GM18867 (cell line): Measurements from ENCODE around the gene SCYGR4.
"Not testable (repeated sequence)": the region's sequence is repeated elsewhere in the genome, so short reads cannot be mapped to it uniquely, and the experiment has no call there.

Experiments used
- ATAC-seq: cut with Tn5 transposase; IDR thresholded peaks from one replicate; pipeline ENCODE4 v1.9.1; 2021; ENCODE audit warnings: mild to moderate bottlenecking, moderate library complexity; ENCODE audit not compliant: unreplicated experiment

Gene SCYGR4

DNA sequence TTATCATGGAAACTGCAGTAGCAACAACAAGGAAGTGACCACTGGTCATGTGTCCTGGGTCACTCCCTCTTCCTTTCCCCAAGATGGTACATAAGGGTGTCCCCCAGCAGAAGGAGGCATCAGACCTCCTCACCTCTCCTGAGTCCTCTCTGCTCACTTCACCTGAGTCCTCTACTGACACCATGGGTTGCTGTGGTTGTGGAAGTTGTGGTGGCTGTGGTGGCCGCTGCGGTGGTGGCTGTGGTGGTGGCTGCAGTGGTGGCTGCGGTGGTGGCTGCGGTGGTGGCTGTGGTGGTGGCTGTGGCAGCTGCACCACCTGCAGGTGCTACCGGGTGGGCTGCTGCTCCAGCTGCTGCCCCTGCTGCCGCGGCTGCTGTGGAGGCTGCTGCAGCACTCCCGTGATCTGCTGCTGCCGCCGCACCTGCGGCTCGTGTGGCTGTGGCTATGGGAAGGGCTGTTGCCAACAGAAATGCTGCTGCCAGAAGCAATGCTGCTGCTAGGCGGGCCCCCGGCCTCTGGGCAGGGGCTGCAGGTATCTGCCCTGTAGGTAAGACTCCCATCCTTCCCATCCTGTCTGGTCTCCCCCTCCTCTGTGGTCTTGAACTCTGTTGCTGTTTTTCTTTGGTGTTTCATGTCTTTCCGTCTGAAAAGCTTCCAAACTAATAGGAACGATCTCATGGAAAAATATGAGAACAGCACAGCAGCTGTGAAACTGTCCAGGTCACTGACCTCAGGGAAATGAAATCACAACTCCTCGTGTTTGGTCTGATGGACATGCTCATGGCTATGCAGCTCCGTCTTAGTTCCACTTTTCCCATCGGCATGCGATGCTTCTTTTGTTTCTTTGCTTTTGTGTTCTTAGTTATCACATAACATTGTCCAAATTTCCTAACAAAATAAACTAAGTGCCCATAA is at the start of gene SCYGR4:
TSS of gene SCYGR4 (plus strand) at position 183 of the 915 bp plus-strand sequence. CDS start at position 183, 0 bp downstream.
- no peak for ATAC-seq

DNA sequence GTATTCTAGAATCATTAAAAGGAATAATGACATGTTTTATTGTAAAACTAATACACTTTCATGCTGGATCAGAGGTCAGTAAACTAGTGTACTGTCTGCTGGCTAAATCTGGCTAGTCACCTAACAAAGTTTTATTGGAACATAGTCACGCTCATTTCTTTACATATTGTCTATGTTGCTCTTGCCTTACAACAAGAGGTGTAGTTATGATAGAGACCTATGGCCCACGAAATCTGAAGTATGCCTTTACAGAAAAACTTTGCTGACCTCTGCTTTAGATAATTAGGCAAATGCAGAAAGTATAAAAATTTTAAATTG is 48.5 kb upstream of the SCYGR4 start:
- ATAC-seq, result no peak

- no peak for ATAC-seq
Measured at GRCh38 chr2:227570615-227571014, 46.7 kb upstream of the SCYGR4 start.

- ATAC-seq, result no peak
Measured at GRCh38 chr2:227576110-227576509, 41.2 kb upstream of the SCYGR4 start.

DNA sequence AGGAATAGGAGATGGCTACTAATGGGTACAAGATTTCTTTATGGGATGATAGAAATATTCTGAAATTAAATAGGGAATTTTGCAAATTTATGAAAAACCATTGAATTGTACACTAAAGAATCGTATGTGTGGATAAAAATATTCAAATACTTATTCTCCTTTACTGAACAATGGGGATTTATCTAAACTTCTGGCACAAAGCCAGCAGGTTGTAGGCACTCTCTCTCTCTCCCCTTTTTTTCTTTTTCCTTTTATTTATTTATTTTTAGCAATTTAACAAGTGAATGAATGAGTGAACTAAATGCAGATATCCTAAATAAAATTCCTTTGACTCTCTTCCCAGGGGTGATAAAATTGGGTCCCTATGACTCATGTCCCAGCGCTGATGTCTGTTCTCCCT is 40.5 kb upstream of the SCYGR4 start:
- no peak for ATAC-seq

DNA sequence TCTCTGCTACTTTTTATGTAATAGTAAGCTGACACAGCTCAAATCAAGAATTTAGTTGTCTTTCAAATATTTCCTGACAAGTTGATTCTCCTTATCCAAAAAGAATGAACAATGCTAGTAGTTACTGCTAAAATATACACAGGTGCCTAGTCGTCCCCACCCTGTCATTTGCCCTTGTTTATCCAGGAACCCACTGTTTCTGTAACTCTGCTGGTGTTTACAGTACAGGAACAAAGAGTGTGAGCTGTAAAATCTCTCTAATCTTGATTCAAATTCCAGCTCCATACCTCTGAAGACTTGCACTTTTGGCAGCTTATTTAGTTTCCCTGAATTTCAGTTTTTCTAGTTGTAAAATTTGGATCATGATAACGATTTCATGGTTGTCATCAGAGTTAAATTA is 39.7 kb upstream of the SCYGR4 start:
- no peak for ATAC-seq

DNA sequence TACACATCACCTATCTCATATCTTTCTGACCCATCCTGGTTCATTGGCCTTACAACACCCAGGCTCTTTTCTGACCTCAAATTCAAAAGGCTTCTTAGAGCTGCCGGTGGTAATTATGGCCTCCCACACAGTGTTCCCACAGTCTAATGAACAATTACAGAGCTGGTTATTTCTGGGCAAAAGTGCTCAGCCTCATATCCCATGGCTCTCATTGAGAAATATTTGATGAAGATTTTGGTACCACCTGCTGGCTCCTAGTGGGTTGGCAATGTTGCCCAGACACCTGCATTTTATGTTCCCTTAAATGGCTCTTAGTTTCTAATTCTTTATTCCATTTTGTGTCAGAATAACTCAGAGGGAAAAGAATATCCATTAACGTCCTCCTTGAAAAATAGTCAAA is 38.7 kb upstream of the SCYGR4 start:
- no peak for ATAC-seq

DNA sequence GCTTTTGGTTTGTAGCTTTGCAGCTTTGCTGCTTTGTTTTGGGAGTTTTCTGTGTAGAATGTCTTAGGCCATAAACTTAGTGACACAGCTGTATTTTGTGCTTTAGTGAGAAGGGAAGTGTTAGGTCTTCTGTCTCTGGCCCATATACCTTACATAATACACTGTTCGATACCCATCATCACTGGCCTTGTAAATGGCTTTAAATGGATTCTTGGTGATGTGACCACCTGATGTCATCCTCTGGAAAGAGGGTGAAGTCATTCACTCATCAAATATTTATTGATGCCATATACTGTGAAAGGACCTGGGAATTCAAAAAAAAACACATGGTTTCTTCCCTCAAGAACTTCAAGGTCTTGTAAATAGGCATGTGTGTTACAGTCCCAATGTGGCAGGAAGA is 37.5 kb upstream of the SCYGR4 start:
- no peak for ATAC-seq

DNA sequence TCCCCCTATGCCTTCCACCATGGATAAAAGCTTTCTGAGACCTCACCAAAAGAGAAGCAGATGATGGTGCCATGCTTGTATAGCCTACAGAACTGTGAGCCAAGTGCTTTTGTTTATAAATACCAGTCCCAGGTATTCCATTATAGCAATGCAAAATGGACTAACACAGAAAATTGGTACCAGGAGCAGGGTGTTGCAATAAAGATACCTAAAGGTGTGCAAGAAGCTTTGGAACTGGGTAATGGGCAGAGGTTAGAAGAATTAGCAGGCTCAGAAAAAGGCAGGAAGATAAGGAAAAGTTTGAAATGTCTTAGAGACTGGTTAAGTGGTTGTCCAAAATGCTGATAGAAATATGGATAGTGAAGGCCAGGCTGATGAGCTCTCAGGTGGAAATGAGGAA is 34.9 kb upstream of the SCYGR4 start:
- no peak for ATAC-seq

- peak; percentile 98 for ATAC-seq
Measured at GRCh38 chr2:227592694-227593387, 24.5 kb upstream of the SCYGR4 start.

GRCh38 chr2:227595797-227596196 is 21.5 kb upstream of the SCYGR4 start:
- no peak for ATAC-seq

DNA sequence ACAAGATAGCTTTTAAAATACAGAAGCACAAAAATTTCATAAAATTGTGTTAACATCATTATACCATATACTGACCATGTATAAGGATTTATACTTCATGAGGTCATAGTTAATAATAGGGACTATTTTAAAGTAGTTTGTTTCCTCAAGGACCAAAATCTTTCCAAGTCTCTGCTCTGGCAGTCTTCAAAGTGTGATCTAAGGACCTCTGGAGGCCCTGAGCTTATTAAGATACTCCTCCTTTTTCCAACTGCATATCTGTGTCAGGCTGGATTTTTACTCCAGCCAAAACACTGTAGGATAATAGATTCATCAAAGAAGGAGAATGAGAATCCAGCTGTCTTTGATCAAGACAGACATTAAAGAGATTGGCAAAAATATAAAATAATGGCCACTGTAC is 20.3 kb upstream of the SCYGR4 start:
- no peak for ATAC-seq

DNA sequence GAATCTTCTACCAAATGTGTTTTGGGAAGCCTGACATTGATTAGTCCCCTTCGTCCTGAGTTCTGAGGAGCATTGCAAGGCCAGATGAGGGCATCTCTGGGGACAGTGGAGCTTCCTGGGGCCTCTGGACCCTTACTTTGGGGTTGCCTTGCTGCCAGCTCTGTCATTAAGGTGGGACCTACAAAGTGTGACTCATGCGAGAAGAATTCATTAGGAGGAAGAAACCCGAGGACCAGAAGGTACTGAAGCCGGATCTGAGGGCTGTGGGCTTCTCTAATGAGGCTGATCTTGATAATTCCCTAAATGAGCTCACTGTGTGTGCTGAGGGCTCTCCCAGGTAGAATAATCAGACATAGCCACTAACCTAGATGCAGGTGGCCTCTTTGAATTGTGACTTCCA is 19.3 kb upstream of the SCYGR4 start:
- ATAC-seq, result no peak

- not testable (repeated sequence) for ATAC-seq
Measured at GRCh38 chr2:227598835-227599503, 18.3 kb upstream of the SCYGR4 start, which contains the start of gene SCYGR2. Gene SCYGR2 (plus strand): TSS chr2:227598893. CDS start chr2:227598893, 0 bp downstream.

GRCh38 chr2:227602358-227602757 is 14.9 kb upstream of the SCYGR4 start:
- no peak for ATAC-seq

DNA sequence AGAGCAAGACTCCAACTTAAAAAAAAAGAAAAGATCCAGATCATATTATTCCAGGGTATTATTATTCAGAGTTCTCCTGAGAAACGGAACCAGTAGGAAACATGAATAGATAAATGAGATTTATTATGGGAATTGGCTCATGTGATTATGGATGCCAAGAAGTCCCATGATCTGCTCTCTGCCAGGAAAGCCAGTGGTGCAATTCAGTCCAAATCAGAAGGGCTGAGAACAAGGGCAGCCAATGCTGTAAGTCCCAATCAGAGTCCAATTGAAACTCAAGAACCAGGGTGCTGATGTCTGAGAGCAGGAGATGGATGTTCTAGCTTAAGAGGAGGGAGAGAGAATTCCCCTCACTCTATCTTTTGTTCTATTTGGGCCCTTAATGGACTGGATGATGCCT is 10.8 kb upstream of the SCYGR4 start:
- no peak for ATAC-seq

- no peak for ATAC-seq
Measured at GRCh38 chr2:227607941-227608340, 9.4 kb upstream of the SCYGR4 start.

DNA sequence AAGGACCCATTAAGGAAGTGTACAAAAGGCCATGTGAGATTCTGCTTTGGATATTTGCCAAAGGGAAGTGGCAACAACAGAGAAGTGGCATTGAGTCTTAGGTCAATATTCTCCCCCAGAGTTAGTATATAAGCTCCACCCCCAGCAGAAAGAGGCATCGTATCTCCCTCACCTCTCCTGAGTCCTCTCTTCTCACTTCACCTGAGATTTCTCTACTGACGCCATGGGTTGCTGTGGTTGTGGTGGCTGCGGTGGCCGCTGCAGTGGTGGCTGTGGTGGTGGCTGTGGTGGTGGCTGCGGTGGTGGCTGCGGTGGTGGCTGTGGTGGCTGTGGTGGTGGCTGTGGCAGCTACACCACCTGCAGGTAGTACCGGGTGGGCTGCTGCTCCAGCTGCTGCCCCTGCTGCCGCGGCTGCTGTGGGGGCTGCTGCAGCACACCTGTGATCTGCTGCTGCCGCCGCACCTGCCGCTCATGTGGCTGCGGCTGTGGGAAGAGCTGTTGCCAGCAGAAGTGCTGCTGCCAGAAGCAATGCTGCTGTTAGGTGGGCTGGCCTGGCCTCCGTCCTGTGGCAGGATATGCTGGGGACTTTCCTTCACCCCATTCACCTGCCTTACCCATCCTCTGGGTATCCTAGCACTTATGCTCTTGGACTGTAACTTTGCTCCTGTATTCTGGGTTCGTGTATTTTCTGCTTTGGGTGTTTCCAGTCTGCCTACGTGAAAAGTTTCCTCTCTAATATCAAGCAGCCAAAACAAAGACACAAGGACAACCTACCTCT is 8.5 kb upstream of the SCYGR4 start:
- peak; percentile 65 for ATAC-seq

- ATAC-seq, result peak; percentile 47
Measured at GRCh38 chr2:227610123-227610522, 7.2 kb upstream of the SCYGR4 start.

DNA sequence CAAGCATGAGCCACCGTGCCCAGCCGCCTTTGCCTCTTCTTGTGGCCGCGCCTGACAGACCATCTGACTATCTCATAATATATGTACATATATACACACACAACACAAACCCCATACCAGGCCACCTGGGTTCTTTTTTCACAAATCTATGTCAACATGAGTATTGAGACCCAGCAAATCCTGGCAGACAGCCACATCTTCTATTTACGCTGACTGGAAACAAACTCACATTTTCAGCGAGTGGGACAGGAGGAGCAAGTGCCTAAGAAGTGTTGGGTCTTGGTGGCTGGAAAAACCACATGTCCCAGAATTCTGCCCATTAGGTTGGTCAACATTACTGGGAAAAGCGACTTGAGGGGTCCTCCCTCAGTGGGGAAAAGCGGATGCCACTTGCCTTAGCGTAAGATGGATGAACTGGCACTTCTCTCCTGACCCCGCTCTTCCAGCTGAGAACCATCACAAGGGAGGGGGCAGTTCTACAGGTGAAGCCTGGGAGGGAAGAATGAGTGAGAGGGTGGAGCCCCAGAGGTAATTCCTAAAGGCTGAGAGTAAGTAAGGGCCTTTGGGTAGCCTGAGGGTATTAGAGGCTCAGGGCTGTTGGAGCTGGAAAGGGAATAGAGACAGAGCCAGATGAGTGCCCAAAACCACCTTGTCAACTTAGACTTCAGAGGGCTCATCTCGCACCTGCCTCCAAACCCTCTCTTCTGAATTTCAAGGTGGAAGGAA is 4.6 kb upstream of the SCYGR4 start:
- no peak for ATAC-seq
